HepG2 (cell line): ENCODE measurements around the gene MLST8. TPM values are rescaled to one million over a fixed set of nuclear protein-coding genes. Genes with fewer than 3 reads are reported as not detected.
A peak's percentile ranks its signal among the peaks of the same experiment; 100 is the strongest.

Experiments
- ADNP ChIP-seq: sonication (generic); formaldehyde crosslinking; IDR thresholded peaks from 2 replicates; pipeline ENCODE4 v1.4.0; 2020; ENCODE audit warnings: missing genetic modification reagents
- AKNA ChIP-seq: sonication (generic); formaldehyde crosslinking; IDR thresholded peaks from 2 replicates; pipeline ENCODE4 v1.4.0; 2020; ENCODE audit warnings: missing genetic modification reagents, borderline replicate concordance
- DRAP1 ChIP-seq: IDR thresholded peaks from 2 replicates; pipeline ENCODE4 v1.6.1; 2016; ENCODE audit warnings: missing genetic modification reagents, missing compliant biosample characterization
- EED ChIP-seq: sonication (generic); formaldehyde crosslinking; IDR thresholded peaks from 2 replicates; pipeline ENCODE4 v1.5.0; 2020; ENCODE audit warnings: mild to moderate bottlenecking, missing genetic modification reagents
- ERF ChIP-seq: IDR thresholded peaks from 2 replicates; pipeline ENCODE4 v1.6.1; 2018; ENCODE audit warnings: missing biosample characterization, missing genetic modification reagents
- FOXJ3 ChIP-seq: sonication (generic); formaldehyde crosslinking; IDR thresholded peaks from 2 replicates; pipeline ENCODE4 v1.4.0; 2020; ENCODE audit warnings: missing genetic modification reagents, mild to moderate bottlenecking, borderline replicate concordance
- GATAD2A ChIP-seq: IDR thresholded peaks from 2 replicates; pipeline ENCODE4 v1.6.1; 2016
- GTF3A ChIP-seq: sonication (generic); formaldehyde crosslinking; conservative IDR thresholded peaks from 2 replicates; pipeline ENCODE4 v1.4.0; 2020; ENCODE audit warnings: mild to moderate bottlenecking, missing genetic modification reagents
- KLF9 ChIP-seq: IDR thresholded peaks from 2 replicates; pipeline ENCODE4 v1.6.1; 2016; ENCODE audit warnings: low read depth
- MXI1 ChIP-seq: IDR thresholded peaks from 3 replicates; pipeline ENCODE4 v1.6.1; 2012; ENCODE audit warnings: low read depth, low read length, inconsistent platforms, borderline replicate concordance
- MYNN ChIP-seq: sonication (generic); formaldehyde crosslinking; IDR thresholded peaks from 2 replicates; pipeline ENCODE4 v1.4.0; 2020; ENCODE audit warnings: mild to moderate bottlenecking, low read depth, missing genetic modification reagents
- NFKBIZ ChIP-seq: IDR thresholded peaks from 2 replicates; pipeline ENCODE4 v1.6.1; 2018; ENCODE audit warnings: missing genetic modification reagents, missing compliant biosample characterization
- SALL1 ChIP-seq: sonication (generic); formaldehyde crosslinking; IDR thresholded peaks from 2 replicates; pipeline ENCODE4 v1.8.0; 2022; ENCODE audit warnings: mild to moderate bottlenecking, missing genetic modification reagents
- ZNF160 ChIP-seq: sonication (generic); formaldehyde crosslinking; IDR thresholded peaks from 2 replicates; pipeline ENCODE4 v1.8.0; 2022; ENCODE audit warnings: mild to moderate bottlenecking, inconsistent platforms, missing genetic modification reagents
- ZNF235 ChIP-seq: sonication (generic); formaldehyde crosslinking; IDR thresholded peaks from 2 replicates; pipeline ENCODE4 v1.8.1; 2023; ENCODE audit warnings: mild to moderate bottlenecking, missing genetic modification reagents, borderline replicate concordance
- ZNF3 ChIP-seq: IDR thresholded peaks from 2 replicates; pipeline ENCODE4 v1.7.0; 2017; ENCODE audit warnings: inconsistent platforms
- ZNF432 ChIP-seq: sonication (generic); formaldehyde crosslinking; IDR thresholded peaks from 2 replicates; pipeline ENCODE4 v1.5.0; 2020; ENCODE audit warnings: missing genetic modification reagents, mild to moderate bottlenecking, borderline replicate concordance
- ZNF564 ChIP-seq: sonication (generic); formaldehyde crosslinking; IDR thresholded peaks from 2 replicates; pipeline ENCODE4 v1.8.1; 2023; ENCODE audit warnings: mild to moderate bottlenecking, missing genetic modification reagents
- polyA plus RNA-seq, 8 experiments: library from polyadenylated mRNA; depleted of rRNA in 3 of 8; stranded (reverse) in 7 of 8; unstranded in 1 of 8; fragments of >200 nt; fragmentation: Illumina TruSeq in 4 of 8; extraction: Trizol in 4 of 8; gene quantifications; 2 replicates each; pipeline versions ENCODE4 v1.2.1 to v1.2.3, GENCODE V29; 2011 to 2016; ENCODE audit warnings: low read depth in 4 of 8, missing spikeins in 1 of 8, mixed read lengths in 1 of 8; ENCODE audit not compliant: insufficient read depth in 1 of 8
- total RNA-seq, 5 experiments: library from RNA; depleted of rRNA; stranded (reverse); fragments of >200 nt; fragmentation: Illumina TruSeq; extraction: Trizol; gene quantifications; 2 replicates each; pipeline ENCODE4 v1.2.3, GENCODE V29; 2016; ENCODE audit warnings: low read depth in 1 of 5
- TF ChIP-seq, protein P1 (sequence below): sonication (generic); formaldehyde crosslinking; IDR thresholded peaks from 2 replicates; pipeline ENCODE4 v1.5.1; 2020; ENCODE audit warnings: mild to moderate bottlenecking, missing genetic modification reagents, borderline replicate concordance
- TF ChIP-seq, protein P2 (sequence below): sonication (generic); formaldehyde crosslinking; IDR thresholded peaks from 2 replicates; pipeline ENCODE4 v1.5.0; 2020; ENCODE audit warnings: mild to moderate bottlenecking, missing genetic modification reagents

MLST8 gene
- total and polyA plus RNA-seq, 2 of the 13 experiments (the other 11 are each of a cell fraction or from before 2014, with no cell fraction given), result 30.8 to 72.7 TPM

- no peak for TF ChIP-seq FOXJ3 (CRISPR knock-in tag)
- no peak for TF ChIP-seq ZNF432 (CRISPR knock-in tag)
- TF ChIP-seq ERF, result peak; percentile 52; the same call in 1 of the 2 replicates
- 0 out of 2 replicates have a peak, but pooled peaks have one; percentile 22 for TF ChIP-seq SALL1
- TF ChIP-seq, protein P1, sequence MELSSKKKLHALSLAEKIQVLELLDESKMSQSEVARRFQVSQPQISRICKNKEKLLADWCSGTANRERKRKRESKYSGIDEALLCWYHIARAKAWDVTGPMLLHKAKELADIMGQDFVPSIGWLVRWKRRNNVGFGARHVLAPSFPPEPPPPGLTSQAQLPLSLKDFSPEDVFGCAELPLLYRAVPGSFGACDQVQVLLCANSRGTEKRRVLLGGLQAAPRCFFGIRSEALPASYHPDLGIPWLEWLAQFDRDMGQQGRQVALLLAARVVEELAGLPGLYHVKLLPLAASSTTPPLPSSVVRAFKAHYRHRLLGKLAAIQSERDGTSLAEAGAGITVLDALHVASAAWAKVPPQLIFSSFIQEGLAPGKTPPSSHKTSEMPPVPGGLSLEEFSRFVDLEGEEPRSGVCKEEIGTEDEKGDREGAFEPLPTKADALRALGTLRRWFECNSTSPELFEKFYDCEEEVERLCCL (CRISPR knock-in tag), result no peak
- no peak for TF ChIP-seq MYNN (CRISPR knock-in tag)
- no peak for TF ChIP-seq ZNF564 (CRISPR knock-in tag)
- no peak for TF ChIP-seq ZNF3 (CRISPR knock-in tag)
- TF ChIP-seq, protein P2, sequence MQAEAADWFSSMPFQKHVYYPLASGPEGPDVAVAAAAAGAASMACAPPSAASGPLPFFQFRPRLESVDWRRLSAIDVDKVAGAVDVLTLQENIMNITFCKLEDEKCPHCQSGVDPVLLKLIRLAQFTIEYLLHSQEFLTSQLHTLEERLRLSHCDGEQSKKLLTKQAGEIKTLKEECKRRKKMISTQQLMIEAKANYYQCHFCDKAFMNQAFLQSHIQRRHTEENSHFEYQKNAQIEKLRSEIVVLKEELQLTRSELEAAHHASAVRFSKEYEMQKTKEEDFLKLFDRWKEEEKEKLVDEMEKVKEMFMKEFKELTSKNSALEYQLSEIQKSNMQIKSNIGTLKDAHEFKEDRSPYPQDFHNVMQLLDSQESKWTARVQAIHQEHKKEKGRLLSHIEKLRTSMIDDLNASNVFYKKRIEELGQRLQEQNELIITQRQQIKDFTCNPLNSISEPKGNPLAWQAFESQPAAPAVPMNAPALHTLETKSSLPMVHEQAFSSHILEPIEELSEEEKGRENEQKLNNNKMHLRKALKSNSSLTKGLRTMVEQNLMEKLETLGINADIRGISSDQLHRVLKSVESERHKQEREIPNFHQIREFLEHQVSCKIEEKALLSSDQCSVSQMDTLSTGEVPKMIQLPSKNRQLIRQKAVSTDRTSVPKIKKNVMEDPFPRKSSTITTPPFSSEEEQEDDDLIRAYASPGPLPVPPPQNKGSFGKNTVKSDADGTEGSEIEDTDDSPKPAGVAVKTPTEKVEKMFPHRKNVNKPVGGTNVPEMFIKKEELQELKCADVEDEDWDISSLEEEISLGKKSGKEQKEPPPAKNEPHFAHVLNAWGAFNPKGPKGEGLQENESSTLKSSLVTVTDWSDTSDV, result no peak
- no peak for TF ChIP-seq AKNA (CRISPR knock-in tag)
- TF ChIP-seq ADNP (CRISPR knock-in tag), result no peak
- TF ChIP-seq GTF3A (CRISPR knock-in tag), result no peak
- peak; percentile 20; the same call in 1 of the 2 replicates for TF ChIP-seq EED (CRISPR knock-in tag)
- no peak for TF ChIP-seq KLF9 (CRISPR knock-in tag)
- TF ChIP-seq NFKBIZ (CRISPR knock-in tag), result no peak
- TF ChIP-seq MXI1, result no peak
- 0 out of 2 replicates have a peak, but pooled peaks have one; percentile 11 for TF ChIP-seq DRAP1 (CRISPR knock-in tag)
- TF ChIP-seq ZNF235 (CRISPR knock-in tag), result peak; percentile 31; the same call in 1 of the 2 replicates
- TF ChIP-seq GATAD2A (CRISPR knock-in tag), result peak; percentile 28; the same call in 1 of the 2 replicates
- no peak for TF ChIP-seq ZNF160
Observed at GRCh38 chr16:2163211-2163881, 41.9 kb upstream of the MLST8 start (continued).
